GM19193 (cell line): ENCODE measurements around the gene FSIP1.

Source experiments
- POLR2A ChIP-seq: IDR thresholded peaks from 4 replicates; pipeline ENCODE4 v1.6.1; 2011; ENCODE audit not compliant: insufficient read depth, insufficient read length; ENCODE audit errors: extremely low read depth

Gene FSIP1

GRCh38 chr15:39624806-39625205 lies 157.8 kb downstream of the FSIP1 start:
- TF ChIP-seq POLR2A: no peak

GRCh38 chr15:39623529-39623931 lies 159.1 kb downstream of the FSIP1 start:
- TF ChIP-seq POLR2A: no peak

DNA sequence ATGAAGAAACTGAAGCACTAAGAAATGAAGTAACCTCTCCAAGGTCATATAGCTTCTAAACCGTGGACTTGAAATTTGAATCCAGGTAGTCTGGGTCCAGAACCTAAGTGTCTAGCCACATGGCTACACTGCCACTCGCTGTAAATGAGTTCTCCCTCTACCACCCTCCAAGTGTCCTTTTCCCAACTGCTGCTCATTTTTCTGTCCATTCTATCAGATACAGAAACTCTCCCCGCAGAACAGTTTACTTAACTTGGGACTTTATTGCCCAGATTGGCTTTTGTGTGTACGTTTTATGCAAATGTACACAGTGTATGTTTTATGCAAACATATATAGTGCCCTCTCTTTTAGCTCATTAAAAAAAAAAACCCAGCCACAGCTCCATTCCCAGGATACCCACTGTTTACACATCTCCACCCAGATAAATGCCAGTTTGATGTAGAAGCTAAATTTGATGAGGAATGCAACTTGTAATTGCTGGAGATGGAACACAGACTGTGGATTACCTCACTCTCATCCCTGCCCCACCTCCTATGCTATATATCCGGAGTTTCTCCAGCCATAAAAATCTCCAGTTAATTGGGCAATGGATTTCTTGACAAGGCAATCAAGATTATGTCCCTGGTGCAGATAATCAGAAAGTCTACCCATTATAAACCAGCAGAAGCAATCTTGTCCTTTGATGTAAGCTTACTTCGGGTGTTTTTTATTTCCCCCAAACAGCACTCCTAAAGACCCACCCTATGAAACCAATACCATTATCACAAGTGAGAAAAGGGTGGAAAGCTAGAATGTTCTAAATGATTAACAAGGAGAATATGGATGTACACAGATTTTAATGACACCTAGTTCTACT lies 159.8 kb downstream of the FSIP1 start:
- TF ChIP-seq POLR2A: no peak

DNA sequence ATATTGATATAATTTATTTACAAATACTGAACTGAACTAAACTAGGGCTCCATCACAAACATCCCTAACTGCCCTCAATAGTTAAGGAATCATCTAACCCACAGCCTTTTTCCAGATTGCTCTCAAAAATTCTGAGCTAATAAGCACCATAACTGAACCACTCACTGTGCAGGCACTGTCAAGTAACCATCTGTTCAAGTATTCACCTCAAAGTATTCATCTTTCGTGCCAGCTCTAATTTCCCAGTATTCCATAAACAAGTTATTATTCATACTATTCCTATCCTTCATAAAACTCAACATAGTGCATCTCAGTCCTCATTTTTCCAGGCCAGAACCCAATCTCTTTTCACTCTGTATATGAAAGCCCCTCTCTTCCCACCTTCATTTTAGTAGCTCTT lies 160.7 kb downstream of the FSIP1 start:
- no peak for TF ChIP-seq POLR2A

- TF ChIP-seq POLR2A: no peak
Measured at GRCh38 chr15:39621210-39621609, 161.4 kb downstream of the FSIP1 start.

DNA sequence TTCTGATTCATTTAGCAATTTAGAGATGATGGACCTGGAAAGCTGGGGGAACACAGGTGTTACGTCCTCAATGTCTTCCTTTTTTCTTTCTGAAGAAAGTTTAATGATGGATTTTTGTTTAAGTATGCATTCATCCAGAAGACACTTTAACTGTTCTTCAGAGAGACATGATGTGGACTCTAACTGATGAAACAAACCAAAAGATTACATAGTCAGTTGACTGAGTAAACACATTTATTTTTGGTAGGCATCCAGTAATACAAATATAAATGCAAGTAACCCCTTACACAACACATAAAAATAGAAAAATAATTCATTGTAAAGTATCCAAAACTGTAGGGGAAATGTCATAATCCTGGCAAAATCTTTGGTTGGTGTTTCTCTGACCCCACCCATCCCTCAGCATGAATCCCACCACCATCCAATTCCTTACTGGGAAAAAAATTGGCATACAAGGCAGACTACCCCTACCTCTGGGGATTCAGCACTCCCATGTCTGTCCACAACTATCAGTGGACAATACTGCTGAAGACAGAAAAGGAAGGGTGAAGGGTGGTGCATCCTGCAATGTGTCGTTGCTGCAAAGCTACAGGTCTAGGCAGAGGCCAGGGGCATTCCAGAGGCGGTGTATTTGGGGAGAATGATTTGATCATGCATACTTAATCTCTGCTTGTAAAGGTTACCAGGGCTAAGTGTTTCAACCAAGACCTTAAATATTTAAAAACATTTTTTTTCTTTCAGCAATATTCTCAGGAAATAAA lies 164.4 kb downstream of the FSIP1 start:
- TF ChIP-seq POLR2A: no peak

DNA sequence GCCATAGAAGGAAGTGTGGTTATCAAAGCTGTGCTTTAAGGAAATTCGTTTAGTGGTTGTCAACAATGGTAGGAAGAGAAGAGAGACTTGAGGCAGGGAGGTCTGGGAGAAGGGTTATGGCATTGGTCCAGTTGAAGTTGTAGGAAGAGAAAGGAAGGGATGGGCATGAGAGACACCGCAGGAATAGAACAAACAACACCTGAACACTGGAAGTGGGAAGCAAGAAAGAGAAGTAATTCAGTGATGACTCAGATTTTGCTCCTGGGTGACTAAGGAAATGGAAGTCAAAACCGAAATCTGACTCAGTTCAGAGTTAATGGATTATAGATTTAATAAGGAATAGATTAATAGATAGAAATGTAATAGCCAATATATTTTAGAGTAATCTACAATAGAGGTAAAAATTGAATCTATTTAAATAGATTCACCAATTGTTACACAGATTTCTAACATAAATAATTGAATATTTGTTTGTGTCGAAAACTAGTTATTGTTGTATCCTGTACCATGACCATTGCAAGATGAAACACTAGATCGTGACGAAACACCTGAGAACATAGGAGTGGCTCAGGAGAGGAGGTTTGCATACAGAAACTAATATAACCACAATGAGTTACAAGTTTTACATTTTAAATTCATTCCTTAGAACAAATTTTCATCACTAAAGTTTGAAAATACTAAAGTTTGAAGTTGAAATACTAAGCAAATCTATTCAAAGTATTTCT lies 165.7 kb downstream of the FSIP1 start:
- TF ChIP-seq POLR2A: no peak

DNA sequence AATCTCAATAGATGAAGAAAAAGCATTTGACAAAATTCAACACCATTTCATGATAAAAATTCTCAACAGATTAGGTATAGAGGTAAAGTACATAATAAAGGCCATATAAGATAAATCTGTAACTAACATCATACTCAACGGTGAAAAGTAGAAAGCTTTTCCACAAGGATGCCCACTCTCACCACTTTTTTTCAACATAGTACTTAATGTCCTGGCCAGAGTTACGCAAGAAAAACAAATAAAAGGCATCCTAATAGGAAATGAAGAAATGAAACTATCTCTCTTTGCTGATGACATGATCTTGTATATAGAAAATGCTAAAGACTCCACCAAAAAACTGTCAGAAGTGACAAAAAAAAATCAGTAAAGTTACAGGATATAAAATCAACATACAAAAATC lies 168.8 kb downstream of the FSIP1 start:
- TF ChIP-seq POLR2A: no peak

GRCh38 chr15:39613271-39613670 lies 169.4 kb downstream of the FSIP1 start:
- no peak for TF ChIP-seq POLR2A

DNA sequence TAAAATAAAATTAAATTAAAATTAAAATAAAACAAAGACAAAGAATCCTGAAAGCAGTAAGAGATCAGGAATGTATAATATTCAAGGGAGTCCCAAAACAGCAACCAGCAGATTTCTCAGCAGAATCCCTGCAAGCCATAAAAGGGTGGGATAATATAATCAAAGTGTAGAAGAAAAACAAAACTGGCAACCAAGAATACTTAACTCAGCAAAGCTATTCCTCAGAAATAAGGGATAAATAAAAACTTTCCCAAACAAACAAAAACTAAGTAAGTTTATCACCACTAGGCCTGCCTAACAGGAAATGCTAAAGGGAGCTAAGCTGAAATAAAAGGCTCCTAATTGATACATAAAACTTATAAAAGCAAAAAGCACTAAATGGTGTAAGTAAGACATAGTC lies 172.0 kb downstream of the FSIP1 start:
- no peak for TF ChIP-seq POLR2A

DNA sequence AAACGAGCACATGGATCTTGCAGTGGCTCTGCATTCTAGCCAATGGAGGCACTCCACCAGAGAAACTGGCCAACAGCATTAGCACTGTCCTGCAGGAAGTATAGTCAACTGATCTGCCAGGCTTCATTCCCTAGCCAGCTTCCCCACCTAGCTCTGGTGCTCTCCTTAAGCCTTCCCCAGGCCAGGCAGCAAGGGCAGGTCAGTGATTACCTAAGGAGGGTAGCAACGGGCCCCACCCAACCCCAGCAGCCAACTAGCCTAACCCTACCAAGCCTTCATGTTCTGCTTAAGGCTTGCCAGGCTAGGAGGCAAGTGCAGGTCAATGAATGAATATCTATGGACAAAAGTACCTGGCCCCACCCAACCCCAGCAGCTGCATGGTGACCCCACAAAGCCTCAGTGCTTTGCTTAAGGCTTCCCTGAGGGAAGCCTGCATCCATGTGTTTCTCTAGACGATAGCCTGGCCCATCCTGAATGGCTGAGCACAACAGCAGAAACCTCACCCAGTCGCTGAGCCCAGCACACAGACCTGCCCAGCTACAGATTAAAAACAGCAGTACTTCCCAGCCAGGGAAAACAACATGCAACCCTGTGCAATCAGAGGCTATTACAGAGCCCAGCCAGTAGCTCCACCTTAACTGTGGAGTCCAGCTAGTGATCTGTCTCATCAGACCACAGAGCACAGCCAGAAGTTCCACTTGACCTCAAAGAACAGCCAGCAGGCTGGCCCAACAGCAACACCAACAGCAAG lies 173.3 kb downstream of the FSIP1 start:
- no peak for TF ChIP-seq POLR2A

DNA sequence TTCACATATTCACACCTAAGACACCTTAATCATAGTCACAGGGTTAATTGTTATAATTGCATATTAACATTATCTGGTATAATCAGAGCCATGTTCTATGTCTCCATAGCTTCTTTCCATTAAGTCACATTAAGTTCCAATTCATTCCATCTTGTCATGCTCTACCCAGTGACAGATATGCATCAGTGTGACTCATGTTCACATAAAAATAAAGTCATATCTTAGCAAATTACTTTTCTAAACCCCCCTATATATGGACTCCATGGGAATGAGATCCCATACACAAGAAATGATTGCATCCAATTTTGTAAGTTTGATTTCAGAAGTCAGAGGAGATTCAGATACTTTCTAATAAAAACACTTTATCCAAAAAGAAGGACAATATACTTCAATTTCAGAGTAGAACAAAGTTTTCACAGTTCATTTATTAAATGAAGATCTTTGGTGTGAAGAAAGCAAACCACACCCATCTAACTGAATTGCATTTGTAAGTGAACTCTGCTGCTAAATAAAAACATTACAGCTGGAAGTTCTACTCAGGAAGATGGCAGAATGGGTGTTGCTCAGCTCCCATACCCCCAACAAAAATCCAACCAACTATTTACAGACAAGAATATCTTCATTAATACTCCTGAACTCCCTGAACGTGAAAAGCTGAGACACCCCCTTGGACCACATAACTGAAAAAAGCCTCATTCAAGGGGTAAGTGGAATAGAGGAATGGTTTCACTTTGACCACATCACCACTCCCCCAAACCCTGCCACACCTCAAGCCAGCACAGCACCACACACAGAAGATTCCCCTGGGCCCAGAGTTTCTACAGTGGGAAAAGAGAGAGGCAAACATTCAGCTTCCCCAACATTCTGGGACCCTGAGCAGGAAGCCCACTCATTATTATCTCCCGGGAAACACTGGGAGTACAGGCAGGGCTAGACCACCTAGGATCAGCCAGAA lies 174.2 kb downstream of the FSIP1 start:
- no peak for TF ChIP-seq POLR2A

DNA sequence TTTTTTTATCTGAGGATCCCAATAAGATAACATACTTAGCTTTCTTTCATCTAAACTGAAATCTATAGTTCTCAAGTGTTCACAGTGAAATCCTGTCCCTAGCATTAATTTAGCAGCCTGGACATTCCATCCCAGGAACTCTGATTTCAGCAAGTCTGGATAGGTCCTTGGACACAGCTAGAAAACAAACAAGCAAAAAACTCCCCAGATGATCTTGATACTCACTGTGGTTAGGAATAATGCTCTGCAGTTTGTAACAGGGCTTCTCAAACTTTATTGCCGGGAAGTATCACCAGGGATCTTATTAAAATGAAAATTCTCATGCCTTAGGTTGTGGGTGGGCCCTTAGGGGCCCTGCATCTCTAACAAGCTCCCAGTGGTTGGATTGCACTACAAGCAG lies 177.5 kb downstream of the FSIP1 start:
- no peak for TF ChIP-seq POLR2A

DNA sequence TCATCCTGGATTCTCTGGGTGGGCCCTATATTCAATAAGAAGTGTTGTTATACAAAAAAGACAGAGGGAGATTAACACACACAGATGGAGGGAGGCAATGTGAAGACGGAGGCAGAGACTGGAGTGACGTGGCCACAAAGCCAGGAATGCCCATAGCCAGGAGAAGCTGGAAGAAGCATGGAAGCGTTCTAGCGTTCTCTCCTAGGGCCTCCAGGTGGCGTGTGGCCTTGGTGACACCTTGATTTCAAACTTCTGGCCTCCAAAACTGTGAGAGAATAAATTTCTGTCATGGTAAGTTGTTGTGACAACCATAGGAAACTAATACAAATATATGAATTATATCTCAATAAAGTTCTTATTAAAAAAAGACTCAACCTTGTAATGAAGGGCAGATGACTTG lies 180.5 kb downstream of the FSIP1 start:
- TF ChIP-seq POLR2A: no peak

DNA sequence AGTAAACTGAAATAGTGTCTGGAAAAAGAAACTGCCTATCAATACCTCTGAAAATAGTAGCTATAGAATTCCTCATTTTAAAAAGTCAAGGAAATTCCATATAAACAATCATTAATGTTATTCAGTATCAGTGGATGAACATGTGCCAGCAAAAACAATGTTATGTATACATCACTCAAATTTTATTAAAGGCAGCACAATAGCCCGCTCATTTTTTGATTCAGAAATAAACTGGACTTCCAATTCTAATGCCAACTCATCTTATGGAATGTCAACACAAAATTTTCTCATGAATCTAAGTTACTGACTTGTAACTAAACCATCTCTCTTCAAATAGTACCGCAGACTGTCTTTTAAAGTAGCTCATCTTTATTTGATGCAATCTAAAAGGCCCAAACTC lies 182.8 kb downstream of the FSIP1 start:
- TF ChIP-seq POLR2A: no peak
